ENCODE measurements around the gene NSDHL.
"Not testable (repeated sequence)": the region's sequence is repeated elsewhere in the genome, so short reads cannot be mapped to it uniquely, and the experiment has no call there.

Gene NSDHL

GRCh38 chrX:152895724-152896420 lies 65.0 kb downstream of the NSDHL start:
- DNase-seq: no peak

- DNase-seq: no peak
Observed at GRCh38 chrX:152896450-152896849, 65.6 kb downstream of the NSDHL start.

- no peak for DNase-seq
Observed at GRCh38 chrX:152897222-152898131, 66.6 kb downstream of the NSDHL start, which contains the start of gene ZNF185. ZNF185 (plus strand) TSS chrX:152898067; CDS start chrX:152914490, 16,423 bp downstream.

- DNase-seq: no peak
Observed at GRCh38 chrX:152898442-152898841, 67.6 kb downstream of the NSDHL start.

GRCh38 chrX:152899111-152899873 lies 68.4 kb downstream of the NSDHL start:
- DNase-seq: no peak

- DNase-seq: no peak
Observed at GRCh38 chrX:152899874-152900719, 69.2 kb downstream of the NSDHL start.

GRCh38 chrX:152900937-152901445 lies 70.1 kb downstream of the NSDHL start:
- DNase-seq: no peak

- DNase-seq: no peak
Observed at GRCh38 chrX:152901816-152902501, 71.1 kb downstream of the NSDHL start.

GRCh38 chrX:152902502-152902820 lies 71.6 kb downstream of the NSDHL start:
- no peak for DNase-seq

- no peak for DNase-seq
Observed at GRCh38 chrX:152903589-152903988, 72.7 kb downstream of the NSDHL start.

- DNase-seq: peak in 4 of 6 experiments; percentile 7 to 34 (median 16)
Observed at GRCh38 chrX:152904151-152905080, 73.6 kb downstream of the NSDHL start.

- DNase-seq: no peak
Observed at GRCh38 chrX:152905081-152905420, 74.2 kb downstream of the NSDHL start.

- DNase-seq: no peak
Observed at GRCh38 chrX:152907084-152907651, 76.3 kb downstream of the NSDHL start.

- no peak for DNase-seq
Observed at GRCh38 chrX:152908486-152908885, 77.6 kb downstream of the NSDHL start.

- DNase-seq: not testable (repeated sequence)
Observed at GRCh38 chrX:152910018-152910417, 79.2 kb downstream of the NSDHL start.

- no peak for DNase-seq
Observed at GRCh38 chrX:152912106-152912505, 81.2 kb downstream of the NSDHL start.

GRCh38 chrX:152912641-152913040 lies 81.8 kb downstream of the NSDHL start:
- DNase-seq: no peak

GRCh38 chrX:152913346-152913745 lies 82.5 kb downstream of the NSDHL start:
- no peak for DNase-seq

GRCh38 chrX:152913910-152914309 lies 83.0 kb downstream of the NSDHL start:
- DNase-seq: no peak

Data from stimulated activated naive CD4-positive, alpha-beta T cell (primary cell).